A549 (cell line): ENCODE results near the gene CENPB. TPM values are rescaled to one million over a fixed set of nuclear protein-coding genes. Genes with fewer than 3 reads are reported as not detected.

Source experiments
- ATAC-seq, 2 experiments: fragments of 200-7000 bp in 1 of 2; fragments of >200 bp in 1 of 2; cut with Nextera tagmentation in 1 of 2; cut with Tn5 transposase in 1 of 2; 3 replicates each; pipeline versions ENCODE4 v1.8.0 to v1.9.1; 2018 to 2020; ENCODE audit warnings: mild to moderate bottlenecking in 1 of 2, moderate library complexity in 1 of 2
- CTCF ChIA-PET: fragments of 300-600 bp; sonication (Branson Sonifier 250); formaldehyde crosslinking; extraction: SDS; loops from one replicate; lab custom pipeline; 2021; ENCODE audit warnings: antibody characterized with exemption, inconsistent platforms; lab: Yijun Ruan, JAX
- POLR2A ChIA-PET: fragments of 350-600 bp; formaldehyde crosslinking; extraction: SDS; loops from one replicate; lab custom pipeline; 2021; ENCODE audit warnings: antibody characterized with exemption, inconsistent platforms; lab: Yijun Ruan, JAX
- DNase-seq, 2 experiments: peaks; one replicate each; pipeline versions ENCODE4 v3.0.0 to v3.0.0-alpha.2; 2011 to 2016; ENCODE audit warnings: low read depth in 1 of 2, low spot score in 1 of 2
- FAIRE-seq: peaks from 2 replicates; lab custom pipeline; 2011; peaks lifted over from hg19 to GRCh38; lab: Jason Lieb, UNC
- H3K27ac ChIP-seq, 2 experiments: fragments of >200 bp; sonication (Bioruptor Twin); formaldehyde crosslinking; 3 replicates each; pipeline ENCODE4 v1.5.1; 2016 to 2017
- H3K4me1 ChIP-seq: fragments of >200 bp; sonication (Bioruptor Twin); formaldehyde crosslinking; 3 replicates; pipeline ENCODE4 v1.6.1; 2016
- H3K4me2 ChIP-seq: fragments of >200 bp; sonication (Bioruptor Twin); formaldehyde crosslinking; 3 replicates; pipeline ENCODE4 v1.6.1; 2016
- H3K4me3 ChIP-seq: fragments of >200 bp; sonication (Bioruptor Twin); formaldehyde crosslinking; 3 replicates; pipeline ENCODE4 v1.5.1; 2016
- H3K9me3 ChIP-seq: fragments of >200 bp; sonication (Bioruptor Twin); formaldehyde crosslinking; 3 replicates; pipeline ENCODE4 v1.6.1; 2016
- BHLHE40 ChIP-seq: IDR thresholded peaks from 2 replicates; pipeline ENCODE4 v1.6.1; 2012; ENCODE audit warnings: low read depth, low read length, inconsistent platforms
- CEBPB ChIP-seq, 2 experiments: fragments of >200 bp in 1 of 2; sonication (Bioruptor Twin) in 1 of 2; formaldehyde crosslinking in 1 of 2; IDR thresholded peaks; 2 replicates each; pipeline ENCODE4 v1.6.1; 2012 to 2016
- CHD2 ChIP-seq: fragments of 150-350 bp; IDR thresholded peaks from 2 replicates; pipeline ENCODE4 v1.6.1; 2014; ENCODE audit warnings: low read length; ENCODE audit not compliant: partially characterized antibody
- CTCF ChIP-seq: fragments of >200 bp; sonication (Bioruptor Twin); formaldehyde crosslinking; IDR thresholded peaks from 3 replicates; pipeline ENCODE4 v1.5.1; 2016
- ESRRA ChIP-seq: fragments of 150-350 bp; IDR thresholded peaks from 2 replicates; pipeline ENCODE4 v1.6.1; 2014; ENCODE audit warnings: mild to moderate bottlenecking, low read length, borderline replicate concordance
- FOXS1 ChIP-seq: fragments of 250-450 bp; sonication (Bioruptor Pico); IDR thresholded peaks from 2 replicates; pipeline ENCODE4 v1.5.0; 2020; ENCODE audit warnings: mild to moderate bottlenecking, moderate library complexity
- HDAC2 ChIP-seq: fragments of 200-600 bp; sonication (generic); IDR thresholded peaks from 2 replicates; pipeline ENCODE4 v1.6.1; 2016
- HES2 ChIP-seq: fragments of >200 bp; sonication (Bioruptor Twin); formaldehyde crosslinking; IDR thresholded peaks from 2 replicates; pipeline ENCODE4 v1.6.1; 2016
- HOXB13 ChIP-seq: fragments of 250-450 bp; sonication (Bioruptor Pico); IDR thresholded peaks from 2 replicates; pipeline ENCODE4 v1.5.0; 2020; ENCODE audit warnings: low read depth, mild to moderate bottlenecking, moderate library complexity
- JUN ChIP-seq, 2 experiments: fragments of >200 bp; sonication (Bioruptor Twin); formaldehyde crosslinking; IDR thresholded peaks; 2 replicates in 1 of 2; 3 replicates in 1 of 2; pipeline ENCODE4 v1.6.1; 2016 to 2017
- JUNB ChIP-seq: fragments of >200 bp; sonication (Bioruptor Twin); formaldehyde crosslinking; IDR thresholded peaks from 2 replicates; pipeline ENCODE4 v1.6.1; 2016
- MAFK ChIP-seq: fragments of 450-650 bp; IDR thresholded peaks from 2 replicates; pipeline ENCODE4 v1.6.1; 2014; ENCODE audit not compliant: partially characterized antibody
- MAX ChIP-seq: IDR thresholded peaks from 2 replicates; pipeline ENCODE4 v1.6.1; 2012
- MYC ChIP-seq: IDR thresholded peaks from 2 replicates; pipeline ENCODE4 v1.6.1; 2012; ENCODE audit warnings: mild to moderate bottlenecking, inconsistent platforms, low read length, improper control_type of control experiment, borderline replicate concordance
- NR3C1 ChIP-seq: fragments of >200 bp; sonication (Bioruptor Twin); formaldehyde crosslinking; IDR thresholded peaks from 3 replicates; pipeline ENCODE4 v1.6.1; 2017
- PHF8 ChIP-seq: fragments of 200-600 bp; sonication (generic); IDR thresholded peaks from 2 replicates; pipeline ENCODE4 v1.6.1; 2016; ENCODE audit warnings: low read depth, mild to moderate bottlenecking, antibody characterized with exemption, moderate library complexity, borderline replicate concordance
- POLR2A ChIP-seq: IDR thresholded peaks from 2 replicates; pipeline ENCODE4 v1.6.1; 2012; ENCODE audit warnings: mild to moderate bottlenecking, low read length
- RCOR1 ChIP-seq: fragments of 150-350 bp; IDR thresholded peaks from 2 replicates; pipeline ENCODE4 v1.6.1; 2014; ENCODE audit warnings: antibody characterized with exemption, low read length, low read depth
- REST ChIP-seq: fragments of 200-600 bp; sonication (generic); IDR thresholded peaks from 2 replicates; pipeline ENCODE4 v1.6.1; 2016; ENCODE audit warnings: antibody characterized with exemption, mild to moderate bottlenecking, moderate library complexity
- RFX5 ChIP-seq: fragments of 450-650 bp; IDR thresholded peaks from 2 replicates; pipeline ENCODE4 v1.7.1; 2014; ENCODE audit warnings: antibody characterized with exemption, mild to moderate bottlenecking, moderate library complexity
- RNF2 ChIP-seq: fragments of 200-600 bp; sonication (generic); IDR thresholded peaks from 2 replicates; pipeline ENCODE4 v1.6.1; 2016; ENCODE audit warnings: low read depth, mild to moderate bottlenecking, antibody characterized with exemption, moderate library complexity, borderline replicate concordance
- TFCP2L1 ChIP-seq: fragments of 250-450 bp; sonication (Bioruptor Pico); IDR thresholded peaks from 2 replicates; pipeline ENCODE4 v1.5.0; 2021; ENCODE audit warnings: mild to moderate bottlenecking
- ZC3H11A ChIP-seq: fragments of 450-650 bp; IDR thresholded peaks from 2 replicates; pipeline ENCODE4 v1.6.1; 2014; ENCODE audit warnings: antibody characterized with exemption, mild to moderate bottlenecking
- ZSCAN20 ChIP-seq: fragments of 250-450 bp; sonication (Bioruptor Pico); IDR thresholded peaks from 2 replicates; pipeline ENCODE4 v1.8.0; 2022; ENCODE audit warnings: mild to moderate bottlenecking, moderate library complexity
- WGBS: methylation state at CpG from one replicate; pipeline ENCODE4 v1.1.6; 2017; ENCODE audit errors: missing lambda C conversion rate; 5-methylcytosine and 5-hydroxymethylcytosine counted together
- polyA plus RNA-seq, 4 experiments: library from polyadenylated mRNA; depleted of rRNA in 3 of 4; stranded (reverse); fragments of >200 nt; fragmentation: RNase III in 1 of 4; extraction: RNeasy Plus Mini Kit Qiagen cat#74134 plus additional on column Dnase treatment in 1 of 4; gene quantifications; 2 replicates in 3 of 4; 3 replicates in 1 of 4; pipeline ENCODE4 v1.2.3, GENCODE V29; 2011 to 2017

Gene CENPB
- polyA plus RNA-seq, 2 of the 4 experiments (the other 2 are of a cell fraction), result 42.6 to 106 TPM

- no peak for DNase-seq
- CTCF ChIA-PET, result interaction anchor here (1.0 to 56.5 kb wide), 9 partner anchors 8 to 107 kb away, joined by 3 to 1634 read pairs (median 7); partner anchors contain the start of genes ADISSP, CENPB and HSPA12B
- H3K9me3 ChIP-seq, result no peaks in the 10 kb centered on the region
- ATAC-seq, result no peak
- H3K4me3 ChIP-seq, result no peak overlapping the region
- TF ChIP-seq MYC (no peak), ZC3H11A (no peak), TFCP2L1 (no peak)
- 83% methylated on average over 17 of the region's 18 CpGs for WGBS
- POLR2A ChIA-PET, result interaction anchor here (0.7 to 2.4 kb wide), 3 partner anchors 11 to 34 kb away, joined by 3 to 27 read pairs (median 3); partner anchors contain the start of gene ADISSP
- H3K4me1 ChIP-seq, result peaks cover 11% of the 10 kb centered on the region
- FAIRE-seq, result no peak
- H3K4me2 ChIP-seq, result no peak overlapping the region; the same call in 2 of the 3 replicates
- H3K27ac ChIP-seq, result no peak overlapping the region
These were observed 7.6 kb downstream of the CENPB start for GRCh38 chr20:3778976-3779375.

- TF ChIP-seq HES2 (no peak), TFCP2L1 (0 out of 2 replicates have a peak, but pooled peaks have one; percentile 25), HOXB13 (no peak), HDAC2 (no peak), ZC3H11A (no peak), FOXS1 (no peak), PHF8 (no peak), CHD2 (no peak), RCOR1 (no peak), CEBPB (IDR thresholded peaks at IDR 0.05) (no peak), CTCF (no peak), JUN (IDR thresholded peaks at IDR 0.05) (0 out of 5 replicates have a peak, but pooled peaks of 1 of the 2 experiments have one; percentile 53), MAFK (no peak), POLR2A (peak; percentile 48), JUNB (no peak), MAX (peak; percentile 46; the same call in 1 of the 2 replicates), RFX5 (no peak), ZSCAN20 (CRISPR knock-in tag) (no peak)
- CTCF ChIA-PET, result interaction anchor here (0.6 to 56.5 kb wide), 10 partner anchors 9 to 106 kb away, joined by 3 to 1634 read pairs (median 6); partner anchors contain the start of genes ADISSP, CENPB and HSPA12B
- DNase-seq, result peak; percentile 66 to 95
- Histone ChIP-seq H3K4me1 (peaks cover 5% of the 10 kb centered on the region), H3K9me3 (no peaks in the 10 kb centered on the region), H3K27ac (peak overlapping the region; percentile 71 to 83), H3K4me3 (peak overlapping the region; percentile 45), H3K4me2 (peak overlapping the region; percentile 83)
- WGBS, result 29% methylated on average over 47 of the region's 70 CpGs
- ATAC-seq, result peak; percentile 78 to 82
- POLR2A ChIA-PET, result interaction anchor here (0.7 to 2.4 kb wide), 6 partner anchors 9 to 101 kb away, joined by 3 to 27 read pairs (median 4); partner anchors contain the start of genes ADISSP, AP5S1 and CENPB
- FAIRE-seq, result no peak
These were observed 8.6 kb downstream of the CENPB start for GRCh38 chr20:3777716-3778629.

- CTCF ChIA-PET, result interaction anchor here (0.8 to 56.5 kb wide), 6 partner anchors 9 to 99 kb away, joined by 3 to 1634 read pairs (median 16); partner anchors contain the start of genes ADISSP, CENPB and HSPA12B
- peaks cover 5% of the 10 kb centered on the region for H3K4me1 ChIP-seq
- DNase-seq, result no peak
- TF ChIP-seq ESRRA (no peak), RCOR1 (no peak), REST (no peak), RNF2 (no peak), ZC3H11A (no peak), NR3C1 (no peak), BHLHE40 (no peak), MAX (no peak)
- WGBS, result 56% methylated on average over 15 of the region's 16 CpGs
- POLR2A ChIA-PET, result interaction anchor here (0.9 to 2.4 kb wide), 4 partner anchors 9 to 101 kb away, joined by 3 to 27 read pairs (median 7); partner anchors contain the start of genes ADISSP, AP5S1 and CENPB
- H3K4me2 ChIP-seq, result peak overlapping the region; percentile 83
- ATAC-seq, result 0 out of 6 replicates have a peak, but pooled peaks of 1 of the 2 experiments have one; percentile 1
- no peaks in the 10 kb centered on the region for H3K9me3 ChIP-seq
- FAIRE-seq, result no peak
- H3K4me3 ChIP-seq, result peak overlapping the region; percentile 45
- H3K27ac ChIP-seq, result peak overlapping the region; percentile 71 to 83
These were observed 9.2 kb downstream of the CENPB start for GRCh38 chr20:3777381-3777715.
